PC-9 (cell line): Measurements from ENCODE around the gene CHAD.

Experiments
- CTCF ChIP-seq: fragments of 200-600 bp; sonication (generic); conservative IDR thresholded peaks from 2 replicates; pipeline ENCODE4 v1.6.1; 2017; ENCODE audit warnings: mixed run types, antibody characterized with exemption, mild to moderate bottlenecking, moderate library complexity
- EZH2 ChIP-seq: fragments of 200-600 bp; sonication (generic); IDR thresholded peaks from 2 replicates; pipeline ENCODE4 v1.8.0; 2017; ENCODE audit warnings: antibody characterized with exemption, low read depth

DNA sequence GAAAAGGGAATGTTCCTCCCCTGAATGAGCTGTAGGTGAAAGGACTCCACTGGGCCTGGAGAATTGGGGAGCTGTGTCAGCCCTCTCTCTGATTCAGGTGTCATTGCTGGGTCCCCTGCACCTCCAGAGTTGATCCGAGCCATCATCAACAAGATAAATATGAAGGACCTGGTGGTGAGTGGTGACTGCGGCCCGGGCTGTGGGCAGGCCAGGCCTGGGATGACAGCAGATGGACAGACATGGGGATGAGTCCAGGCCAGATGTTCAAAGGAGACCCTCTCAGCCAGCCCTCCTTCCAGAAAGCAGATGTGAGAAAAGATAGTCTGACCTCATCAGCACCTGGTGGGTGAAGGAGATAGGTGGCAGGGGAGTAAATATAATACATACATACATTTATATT is 4.6 kb downstream of the CHAD start:
- TF ChIP-seq CTCF (no peak), EZH2 (no peak)
